PC-3 (cell line): ENCODE data around the gene HEXIM1.

Experiments
- EZH2phosphoT487 ChIP-seq: fragments of 300-600 bp; sonication (generic); IDR thresholded peaks from 2 replicates; pipeline ENCODE4 v1.6.1; 2018; ENCODE audit warnings: mild to moderate bottlenecking, antibody characterized with exemption, low read length, borderline replicate concordance
- TF ChIP-seq, protein P1 (sequence below): fragments of 300-600 bp; sonication (generic); conservative IDR thresholded peaks from 2 replicates; pipeline ENCODE4 v1.5.1; 2017; ENCODE audit warnings: antibody characterized with exemption, low read depth, mild to moderate bottlenecking, low read length

DNA sequence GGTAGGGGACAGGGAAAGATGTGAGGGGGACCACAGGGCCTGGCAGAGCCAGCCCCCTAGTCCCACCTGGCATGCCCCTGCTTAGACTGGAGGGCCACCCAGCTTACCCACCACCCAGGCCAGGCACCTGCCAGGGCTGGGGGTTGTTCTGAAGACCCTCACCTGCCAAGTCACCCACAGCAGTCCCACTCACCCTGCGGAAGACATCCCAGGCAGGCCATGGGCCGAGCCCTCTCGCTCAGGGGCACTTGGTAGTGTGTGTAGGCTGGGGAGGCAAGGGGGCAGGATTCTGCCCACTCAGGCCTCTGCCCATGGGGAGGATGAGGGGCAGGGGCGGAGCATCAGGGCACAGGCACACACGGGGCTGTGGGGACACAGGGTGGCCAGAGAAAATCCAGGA, 19.9 kb upstream of the HEXIM1 start:
- TF ChIP-seq, protein P1, sequence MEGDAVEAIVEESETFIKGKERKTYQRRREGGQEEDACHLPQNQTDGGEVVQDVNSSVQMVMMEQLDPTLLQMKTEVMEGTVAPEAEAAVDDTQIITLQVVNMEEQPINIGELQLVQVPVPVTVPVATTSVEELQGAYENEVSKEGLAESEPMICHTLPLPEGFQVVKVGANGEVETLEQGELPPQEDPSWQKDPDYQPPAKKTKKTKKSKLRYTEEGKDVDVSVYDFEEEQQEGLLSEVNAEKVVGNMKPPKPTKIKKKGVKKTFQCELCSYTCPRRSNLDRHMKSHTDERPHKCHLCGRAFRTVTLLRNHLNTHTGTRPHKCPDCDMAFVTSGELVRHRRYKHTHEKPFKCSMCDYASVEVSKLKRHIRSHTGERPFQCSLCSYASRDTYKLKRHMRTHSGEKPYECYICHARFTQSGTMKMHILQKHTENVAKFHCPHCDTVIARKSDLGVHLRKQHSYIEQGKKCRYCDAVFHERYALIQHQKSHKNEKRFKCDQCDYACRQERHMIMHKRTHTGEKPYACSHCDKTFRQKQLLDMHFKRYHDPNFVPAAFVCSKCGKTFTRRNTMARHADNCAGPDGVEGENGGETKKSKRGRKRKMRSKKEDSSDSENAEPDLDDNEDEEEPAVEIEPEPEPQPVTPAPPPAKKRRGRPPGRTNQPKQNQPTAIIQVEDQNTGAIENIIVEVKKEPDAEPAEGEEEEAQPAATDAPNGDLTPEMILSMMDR: no peak
- no peak for TF ChIP-seq EZH2phosphoT487
